Superior temporal gyrus (tissue), 1 donor: ENCODE results near the gene HK1.
A peak's percentile ranks its signal among the peaks of the same experiment; 100 is the strongest.
"Not testable (repeated sequence)": the region's sequence is repeated elsewhere in the genome, so short reads cannot be mapped to it uniquely, and the experiment has no call there.

Source experiments
- DNase-seq: peaks from one replicate; pipeline ENCODE4 v3.0.0-alpha.2; 2016; ENCODE audit errors: extremely low spot score

Gene HK1

GRCh38 chr10:69327463-69328379 lies 49.4 kb downstream of the HK1 start:
- peak; percentile 61 for DNase-seq

GRCh38 chr10:69328380-69328735 lies 50.1 kb downstream of the HK1 start:
- DNase-seq: no peak

- not testable (repeated sequence) for DNase-seq
Observed at GRCh38 chr10:69328888-69329287, 50.6 kb downstream of the HK1 start.

GRCh38 chr10:69329721-69330178 lies 51.5 kb downstream of the HK1 start:
- DNase-seq: no peak

- DNase-seq: no peak
Observed at GRCh38 chr10:69331161-69331560, 52.9 kb downstream of the HK1 start.

GRCh38 chr10:69332278-69333010 lies 54.1 kb downstream of the HK1 start:
- DNase-seq: no peak

- DNase-seq: no peak
Observed at GRCh38 chr10:69333205-69333604, 54.9 kb downstream of the HK1 start.

- not testable (repeated sequence) for DNase-seq
Observed at GRCh38 chr10:69333865-69334301, 55.6 kb downstream of the HK1 start.

GRCh38 chr10:69334302-69335062 lies 56.2 kb downstream of the HK1 start:
- DNase-seq: no peak

GRCh38 chr10:69335063-69335587 lies 56.8 kb downstream of the HK1 start:
- no peak for DNase-seq

GRCh38 chr10:69335613-69336012 lies 57.3 kb downstream of the HK1 start:
- DNase-seq: no peak

- DNase-seq: no peak
Observed at GRCh38 chr10:69336952-69337295, 58.6 kb downstream of the HK1 start.

GRCh38 chr10:69337296-69338132 lies 59.2 kb downstream of the HK1 start:
- no peak for DNase-seq

- no peak for DNase-seq
Observed at GRCh38 chr10:69338133-69338456, 59.8 kb downstream of the HK1 start.

- no peak for DNase-seq
Observed at GRCh38 chr10:69338547-69339450, 60.5 kb downstream of the HK1 start.

- no peak for DNase-seq
Observed at GRCh38 chr10:69340695-69341094, 62.4 kb downstream of the HK1 start.

- DNase-seq: no peak
Observed at GRCh38 chr10:69343905-69344304, 65.6 kb downstream of the HK1 start.

- DNase-seq: no peak
Observed at GRCh38 chr10:69344591-69345252, 66.4 kb downstream of the HK1 start.

- no peak for DNase-seq
Observed at GRCh38 chr10:69345402-69345801, 67.1 kb downstream of the HK1 start.
